Activated CD8-positive, alpha-beta T cell treated with anti-CD3 and anti-CD28 coated beads for 36 hours (primary cell): ENCODE measurements around the gene LPAR2. TPM values are rescaled to one million over a fixed set of nuclear protein-coding genes. Genes with fewer than 3 reads are reported as not detected.

Experiments used
- ATAC-seq: fragments of 200-7000 bp; cut with Tn5 transposase; one replicate; pipeline ENCODE4 v1.10.0; 2021; ENCODE audit warnings: mild to moderate bottlenecking, moderate library complexity
- CTCF ChIA-PET: fragments of 350-600 bp; sonication (Branson Sonifier 250); formaldehyde crosslinking; loops from one replicate; lab custom pipeline; 2021; ENCODE audit warnings: antibody characterized with exemption; lab: Charles Lee
- POLR2A ChIA-PET: fragments of 350-600 bp; sonication (Branson Sonifier 250); formaldehyde crosslinking; loops from one replicate; lab custom pipeline; 2021; ENCODE audit warnings: antibody characterized with exemption; lab: Charles Lee
- DNase-seq: peaks from one replicate; pipeline ENCODE4 v3.0.0-alpha.2; 2020
- H3K27ac Mint-ChIP-seq: one replicate; pipeline ENCODE4 v1.8.0; 2021; ENCODE audit warnings: mild to moderate bottlenecking, mixed read lengths
- H3K27me3 Mint-ChIP-seq: one replicate; pipeline ENCODE4 v1.8.0; 2021; ENCODE audit warnings: mixed read lengths
- H3K36me3 Mint-ChIP-seq: one replicate; pipeline ENCODE4 v1.8.0; 2021; ENCODE audit warnings: low read depth, mixed read lengths
- H3K4me1 Mint-ChIP-seq: one replicate; pipeline ENCODE4 v1.8.0; 2021; ENCODE audit warnings: low read depth, mixed read lengths
- H3K4me3 Mint-ChIP-seq: one replicate; pipeline ENCODE4 v1.8.0; 2021; ENCODE audit warnings: mild to moderate bottlenecking, moderate library complexity, mixed read lengths
- H3K9me3 Mint-ChIP-seq: one replicate; pipeline ENCODE4 v1.8.0; 2021; ENCODE audit warnings: mixed read lengths
- intact Hi-C: fragments of 100-400 bp; cut with micrococcal nuclease; formaldehyde crosslinking; loops from one replicate; pipeline ENCODE4 v1.10.0; 2022
- total RNA-seq, 2 experiments: library from RNA; stranded (reverse); gene quantifications; one replicate each; pipeline ENCODE4 v1.2.3, GENCODE V29; 2021
- TF ChIP-seq, protein P1 (sequence below): fragments of 200-600 bp; IDR thresholded peaks from one replicate; pipeline ENCODE4 v1.8.0; 2022; ENCODE audit warnings: antibody characterized with exemption, mild to moderate bottlenecking

LPAR2 gene
- total RNA-seq, 2 experiments from 2014 or later, result 26.6 to 28.2 TPM

DNA sequence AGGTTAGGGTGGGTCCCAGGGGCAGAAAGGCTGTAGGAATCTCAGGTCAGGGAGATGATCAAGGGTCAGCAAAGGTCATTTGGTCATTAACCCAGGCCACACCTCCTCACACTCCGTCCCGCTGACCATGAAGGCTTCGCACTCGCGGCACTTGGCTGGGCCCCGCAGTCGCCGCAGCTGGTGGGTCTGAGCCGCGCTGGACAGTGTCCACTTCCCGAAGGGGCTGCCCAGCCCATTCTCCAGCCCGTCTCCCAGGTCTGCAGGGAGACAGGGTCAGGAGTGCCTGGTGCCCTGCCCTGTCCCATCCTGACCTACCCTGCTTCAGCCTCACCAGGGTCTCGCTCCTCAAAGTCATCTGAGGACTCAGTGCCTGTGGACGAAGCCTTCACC lies 7.3 kb upstream of the LPAR2 start:
- H3K36me3 Mint-ChIP-seq, result peaks cover 50% of the 10 kb centered on the region
- ATAC-seq, result no peak
- no peak for DNase-seq

DNA sequence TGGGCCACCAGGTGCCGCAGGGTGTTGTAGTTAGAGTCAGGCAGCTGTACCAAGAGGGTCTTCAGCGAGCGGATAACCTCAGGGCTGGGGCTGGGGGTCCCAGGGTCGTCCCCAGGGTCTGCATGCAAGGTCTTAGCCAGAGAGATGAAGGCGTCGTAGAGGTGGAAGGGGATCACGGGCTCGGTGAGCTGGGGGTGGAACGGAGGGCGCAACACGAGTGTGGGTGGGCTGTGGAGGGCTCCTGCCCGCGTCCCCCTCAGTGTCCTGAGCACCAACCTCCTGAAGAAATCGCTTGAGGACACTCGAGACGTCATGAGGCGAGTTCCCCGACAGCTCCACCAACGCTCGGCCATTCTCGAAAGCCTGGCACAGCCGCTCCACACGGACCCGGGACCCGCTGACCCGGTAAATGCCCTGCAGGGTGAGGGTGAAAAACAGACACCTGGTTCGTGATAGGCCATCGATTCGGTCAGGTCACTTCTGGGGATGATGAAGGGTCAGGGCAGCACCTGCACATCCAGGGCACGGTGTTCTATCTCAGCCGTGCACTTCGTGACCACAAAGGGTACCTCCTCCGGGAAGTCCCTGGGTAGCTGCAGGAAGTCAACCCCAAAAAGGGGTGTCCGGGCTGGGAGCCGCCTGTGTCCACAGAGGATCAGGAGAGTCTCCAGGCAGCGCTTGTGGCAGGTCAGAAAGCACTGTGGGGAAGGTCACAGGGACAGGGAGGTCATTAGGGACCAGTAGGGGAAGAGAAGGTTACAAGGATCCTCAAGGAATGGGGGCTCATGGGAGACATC lies 6.7 kb upstream of the LPAR2 start:
- DNase-seq, result no peak
- no peak for ATAC-seq
- intact Hi-C loops, result no loop called here
- POLR2A ChIA-PET, result interaction anchor here (1.2 kb wide), 1 partner anchor 15 kb away, joined by 4 read pairs; no protein-coding TSS in a partner anchor
- Mint-ChIP-seq H3K27me3 (no peaks in the 10 kb centered on the region), H3K36me3 (peaks cover 49% of the 10 kb centered on the region), H3K4me3 (no peak overlapping the region), H3K4me1 (peaks cover 9% of the 10 kb centered on the region), H3K9me3 (no peaks in the 10 kb centered on the region), H3K27ac (peak overlapping the region; percentile 67)
- TF ChIP-seq, protein P1, sequence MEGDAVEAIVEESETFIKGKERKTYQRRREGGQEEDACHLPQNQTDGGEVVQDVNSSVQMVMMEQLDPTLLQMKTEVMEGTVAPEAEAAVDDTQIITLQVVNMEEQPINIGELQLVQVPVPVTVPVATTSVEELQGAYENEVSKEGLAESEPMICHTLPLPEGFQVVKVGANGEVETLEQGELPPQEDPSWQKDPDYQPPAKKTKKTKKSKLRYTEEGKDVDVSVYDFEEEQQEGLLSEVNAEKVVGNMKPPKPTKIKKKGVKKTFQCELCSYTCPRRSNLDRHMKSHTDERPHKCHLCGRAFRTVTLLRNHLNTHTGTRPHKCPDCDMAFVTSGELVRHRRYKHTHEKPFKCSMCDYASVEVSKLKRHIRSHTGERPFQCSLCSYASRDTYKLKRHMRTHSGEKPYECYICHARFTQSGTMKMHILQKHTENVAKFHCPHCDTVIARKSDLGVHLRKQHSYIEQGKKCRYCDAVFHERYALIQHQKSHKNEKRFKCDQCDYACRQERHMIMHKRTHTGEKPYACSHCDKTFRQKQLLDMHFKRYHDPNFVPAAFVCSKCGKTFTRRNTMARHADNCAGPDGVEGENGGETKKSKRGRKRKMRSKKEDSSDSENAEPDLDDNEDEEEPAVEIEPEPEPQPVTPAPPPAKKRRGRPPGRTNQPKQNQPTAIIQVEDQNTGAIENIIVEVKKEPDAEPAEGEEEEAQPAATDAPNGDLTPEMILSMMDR, result no peak
- CTCF ChIA-PET, result interaction anchor here (1.2 to 1.3 kb wide), 2 partner anchors 80 to 102 kb away, joined by 3 to 4 read pairs; no protein-coding TSS in a partner anchor

More for the DNA sequence above, 7.3 kb upstream of the LPAR2 start:
- Mint-ChIP-seq H3K9me3 (no peaks in the 10 kb centered on the region), H3K27ac (no peak overlapping the region), H3K27me3 (no peaks in the 10 kb centered on the region), H3K4me1 (peaks cover 11% of the 10 kb centered on the region), H3K4me3 (no peak overlapping the region)
- intact Hi-C loops, result no loop called here
- TF ChIP-seq, protein P1, result no peak
- POLR2A ChIA-PET, result interaction anchor here (1.2 kb wide), 1 partner anchor 15 kb away, joined by 4 read pairs; no protein-coding TSS in a partner anchor
- CTCF ChIA-PET, result interaction anchor here (0.7 to 1.3 kb wide), 3 partner anchors 9 to 102 kb away, joined by 3 to 4 read pairs (median 3); partner anchors contain the start of gene GMIP

DNA sequence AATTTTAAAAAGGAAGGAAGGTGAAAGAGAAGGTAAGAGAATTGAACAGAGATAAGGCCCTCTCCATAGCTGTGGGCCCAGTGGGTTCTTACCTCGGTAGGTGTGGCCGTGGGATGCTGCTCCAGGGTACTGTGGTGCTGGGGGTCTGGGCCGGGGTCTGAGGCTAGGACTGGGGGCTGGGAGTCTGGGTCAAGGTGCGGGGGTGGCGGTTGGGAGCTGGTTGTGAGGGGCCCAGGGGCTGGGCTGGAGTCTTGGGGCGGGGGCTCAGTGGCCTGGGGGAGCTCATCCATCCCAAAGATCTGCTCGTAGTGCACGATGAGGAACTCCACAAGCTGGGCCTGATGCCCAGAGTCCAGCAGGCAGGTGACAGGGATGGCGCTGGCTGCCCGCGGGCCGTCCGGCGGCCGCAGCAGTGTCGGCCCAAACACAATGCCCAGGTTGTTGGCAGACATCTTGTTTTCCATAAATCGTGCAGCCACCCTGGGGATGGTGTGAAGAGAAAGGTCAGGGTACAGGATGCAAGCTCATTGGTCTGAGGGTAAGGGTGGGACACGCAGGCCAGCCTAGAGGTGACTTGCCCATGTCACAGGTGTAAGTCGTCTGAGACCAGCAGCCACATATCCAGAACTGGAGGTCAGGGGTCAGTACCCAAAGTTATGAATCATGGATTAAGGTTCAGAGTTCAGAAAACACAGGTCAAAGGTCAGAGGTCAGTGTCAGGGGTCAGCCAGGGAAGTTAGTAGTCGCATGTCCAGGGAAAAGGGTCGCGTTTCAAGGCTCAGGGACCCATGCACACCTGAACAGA lies 5.9 kb upstream of the LPAR2 start:
- Mint-ChIP-seq H3K27ac (peak overlapping the region; percentile 43), H3K4me1 (peaks cover 10% of the 10 kb centered on the region), H3K36me3 (peaks cover 48% of the 10 kb centered on the region), H3K27me3 (no peaks in the 10 kb centered on the region), H3K9me3 (no peaks in the 10 kb centered on the region), H3K4me3 (no peak overlapping the region)
- POLR2A ChIA-PET, result interaction anchor here (1.0 to 1.2 kb wide), 2 partner anchors 20 to 28 kb away, joined by 3 read pairs; no protein-coding TSS in a partner anchor
- TF ChIP-seq, protein P1, result no peak
- intact Hi-C loops, result no loop called here
- CTCF ChIA-PET, result interaction anchor here (0.7 to 0.9 kb wide), 3 partner anchors 21 to 102 kb away, joined by 3 to 5 read pairs (median 3); no protein-coding TSS in a partner anchor
- ATAC-seq (no peak), DNase-seq (no peak)

DNA sequence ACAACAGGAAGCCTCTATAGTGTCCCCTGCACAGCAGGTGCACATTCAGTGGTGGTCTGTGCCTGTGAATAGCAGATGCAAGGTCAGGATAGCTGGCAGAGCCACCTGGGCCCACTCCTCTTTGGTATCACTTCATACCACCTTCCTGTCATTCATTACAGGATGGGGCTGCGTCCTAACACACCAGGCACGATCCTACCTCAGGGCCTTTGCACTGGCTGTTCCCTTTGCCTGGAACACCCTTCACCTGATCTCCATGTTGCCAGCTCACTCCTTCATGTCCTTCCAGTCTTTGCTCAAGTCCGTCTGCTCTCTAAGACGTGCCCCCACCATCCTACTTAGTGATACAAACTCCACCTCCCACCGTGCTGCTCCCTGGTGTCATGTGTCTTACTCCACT lies 4.6 kb upstream of the LPAR2 start:
- TF ChIP-seq, protein P1, result no peak
- H3K9me3 Mint-ChIP-seq, result no peaks in the 10 kb centered on the region
- POLR2A ChIA-PET, result interaction anchor here (1.0 kb wide), 1 partner anchor 21 kb away, joined by 3 read pairs; no protein-coding TSS in a partner anchor
- DNase-seq (no peak), ATAC-seq (no peak)
- peaks cover 13% of the 10 kb centered on the region for H3K4me1 Mint-ChIP-seq
- no peak overlapping the region for H3K27ac Mint-ChIP-seq
- H3K27me3 Mint-ChIP-seq, result no peaks in the 10 kb centered on the region
- H3K36me3 Mint-ChIP-seq, result peaks cover 47% of the 10 kb centered on the region
- CTCF ChIA-PET, result no interaction called here
- intact Hi-C loops, result no loop called here
- H3K4me3 Mint-ChIP-seq, result no peak overlapping the region
